PC-9 (cell line): Measurements from ENCODE around the gene PINLYP. TPM values are rescaled to one million over a fixed set of nuclear protein-coding genes. Genes with fewer than 3 reads are reported as not detected.

Experiments used
- BruUV-seq: library from RNA; stranded (reverse); fragments of 400-500 nt; replicated peaks from 2 replicates; lab custom pipeline; 2021; lab: Mats Ljungman, UMichigan
- CTCF ChIA-PET: fragments of 300-600 bp; sonication (Branson Sonifier 250); formaldehyde crosslinking; loops from one replicate; lab custom pipeline; 2022; ENCODE audit warnings: antibody characterized with exemption; lab: Charles Lee
- POLR2A ChIA-PET: fragments of 300-600 bp; sonication (Branson Sonifier 250); formaldehyde crosslinking; loops from one replicate; lab custom pipeline; 2022; ENCODE audit warnings: antibody characterized with exemption; ENCODE audit not compliant: unreplicated experiment; lab: Charles Lee
- DNase-seq, 2 experiments: peaks; one replicate each; pipeline versions ENCODE4 v3.0.0 to v3.0.0-alpha.2; 2015 to 2022; ENCODE audit warnings: mixed read lengths in 1 of 2
- H2AFZ ChIP-seq: fragments of 200-600 bp; sonication (generic); 2 replicates; pipeline ENCODE4 v1.8.1; 2017; ENCODE audit warnings: antibody characterized with exemption
- H3F3A ChIP-seq: fragments of 200-600 bp; sonication (generic); 2 replicates; pipeline ENCODE4 v1.8.1; 2017; ENCODE audit warnings: antibody characterized with exemption, mild to moderate bottlenecking, low read depth; ENCODE audit not compliant: insufficient read depth
- H3K27ac ChIP-seq: fragments of 200-600 bp; sonication (generic); 2 replicates; pipeline ENCODE4 v1.6.1; 2016; ENCODE audit warnings: mixed run types
- H3K27me3 ChIP-seq: fragments of 200-600 bp; sonication (generic); 2 replicates; pipeline ENCODE4 v1.6.1; 2016; ENCODE audit warnings: low read depth, mixed run types; ENCODE audit not compliant: insufficient read depth
- H3K36me3 ChIP-seq: fragments of 200-600 bp; sonication (generic); 2 replicates; pipeline ENCODE4 v1.6.1; 2016; ENCODE audit warnings: low read depth, mixed run types
- H3K4me1 ChIP-seq: fragments of 200-600 bp; sonication (generic); replicated peaks from 2 replicates; pipeline ENCODE4 v1.6.1; 2016; ENCODE audit warnings: mixed run types; ENCODE audit not compliant: insufficient read depth
- H3K4me2 ChIP-seq: fragments of 200-600 bp; sonication (generic); 2 replicates; pipeline ENCODE4 v1.6.1; 2017; ENCODE audit warnings: mixed run types
- H3K4me3 ChIP-seq: fragments of 200-600 bp; sonication (generic); 2 replicates; pipeline ENCODE4 v1.6.1; 2016; ENCODE audit warnings: mixed run types
- H3K79me2 ChIP-seq: fragments of 200-600 bp; sonication (generic); 2 replicates; pipeline ENCODE4 v1.6.1; 2017; ENCODE audit warnings: low read depth, mixed run types
- H3K9me2 ChIP-seq: fragments of 200-600 bp; sonication (generic); 2 replicates; pipeline ENCODE4 v1.8.1; 2017; ENCODE audit warnings: mild to moderate bottlenecking; ENCODE audit not compliant: insufficient read depth
- H3K9me3 ChIP-seq: fragments of 200-600 bp; sonication (generic); 2 replicates; pipeline ENCODE4 v1.8.1; 2016; ENCODE audit warnings: low read depth; ENCODE audit not compliant: insufficient read depth
- H4K20me1 ChIP-seq: fragments of 200-600 bp; sonication (generic); 2 replicates; pipeline ENCODE4 v1.8.1; 2017; ENCODE audit not compliant: insufficient read depth
- EZH2 ChIP-seq: fragments of 200-600 bp; sonication (generic); IDR thresholded peaks from 2 replicates; pipeline ENCODE4 v1.8.0; 2017; ENCODE audit warnings: antibody characterized with exemption, low read depth
- intact Hi-C: fragments of 100-400 bp; cut with micrococcal nuclease; formaldehyde crosslinking; loops from one replicate; pipeline ENCODE4 v1.10.0; 2022; ENCODE audit not compliant: unreplicated experiment
- total RNA-seq: library from RNA; stranded (reverse); gene quantifications from 2 replicates; pipeline ENCODE4 v1.2.3, GENCODE V29; 2021
- TF ChIP-seq, protein P1 (sequence below): fragments of 200-600 bp; sonication (generic); conservative IDR thresholded peaks from 2 replicates; pipeline ENCODE4 v1.6.1; 2017; ENCODE audit warnings: mixed run types, antibody characterized with exemption, mild to moderate bottlenecking, moderate library complexity

The PINLYP gene
- total RNA-seq, 1 experiment from 2014 or later: 2.0 TPM

GRCh38 chr19:43594081-43594697 lies 18.6 kb downstream of the PINLYP start:
- H3K9me2 ChIP-seq: no peaks in the 10 kb centered on the region
- H3K36me3 ChIP-seq: 0 out of 2 replicates have a peak, but pooled peaks cover 7% of the 10 kb centered on the region
- peaks cover 15% of the 10 kb centered on the region for H3K4me1 ChIP-seq
- H3K27ac ChIP-seq: no peak overlapping the region
- peaks cover 10% of the 10 kb centered on the region for H4K20me1 ChIP-seq
- BruUV-seq: no TSS peak
- ChIA-PET CTCF (interaction anchor here (0.6 to 1.1 kb wide), 8 partner anchors 61 to 216 kb away, joined by 3 to 5 read pairs (median 4); partner anchors contain the start of gene ZNF575), POLR2A (interaction anchor here (0.5 to 0.6 kb wide), 2 partner anchors 74 to 171 kb away, joined by 3 read pairs; no protein-coding TSS in a partner anchor)
- H3K27me3 ChIP-seq: no peaks in the 10 kb centered on the region
- peaks cover 48% of the 10 kb centered on the region for H3K79me2 ChIP-seq
- H3K9me3 ChIP-seq: no peaks in the 10 kb centered on the region
- intact Hi-C loops: loop anchor here (10.0 kb wide), 1 partner anchor 159 kb away; no protein-coding TSS in a partner anchor
- H2AFZ ChIP-seq: no peak overlapping the region
- H3K4me3 ChIP-seq: peak overlapping the region; percentile 94
- H3F3A ChIP-seq: peaks cover 12% of the 10 kb centered on the region; the same call in 1 of the 2 replicates
- no peak for TF ChIP-seq EZH2
- TF ChIP-seq, protein P1, sequence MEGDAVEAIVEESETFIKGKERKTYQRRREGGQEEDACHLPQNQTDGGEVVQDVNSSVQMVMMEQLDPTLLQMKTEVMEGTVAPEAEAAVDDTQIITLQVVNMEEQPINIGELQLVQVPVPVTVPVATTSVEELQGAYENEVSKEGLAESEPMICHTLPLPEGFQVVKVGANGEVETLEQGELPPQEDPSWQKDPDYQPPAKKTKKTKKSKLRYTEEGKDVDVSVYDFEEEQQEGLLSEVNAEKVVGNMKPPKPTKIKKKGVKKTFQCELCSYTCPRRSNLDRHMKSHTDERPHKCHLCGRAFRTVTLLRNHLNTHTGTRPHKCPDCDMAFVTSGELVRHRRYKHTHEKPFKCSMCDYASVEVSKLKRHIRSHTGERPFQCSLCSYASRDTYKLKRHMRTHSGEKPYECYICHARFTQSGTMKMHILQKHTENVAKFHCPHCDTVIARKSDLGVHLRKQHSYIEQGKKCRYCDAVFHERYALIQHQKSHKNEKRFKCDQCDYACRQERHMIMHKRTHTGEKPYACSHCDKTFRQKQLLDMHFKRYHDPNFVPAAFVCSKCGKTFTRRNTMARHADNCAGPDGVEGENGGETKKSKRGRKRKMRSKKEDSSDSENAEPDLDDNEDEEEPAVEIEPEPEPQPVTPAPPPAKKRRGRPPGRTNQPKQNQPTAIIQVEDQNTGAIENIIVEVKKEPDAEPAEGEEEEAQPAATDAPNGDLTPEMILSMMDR: no peak
- peak overlapping the region; percentile 98 for H3K4me2 ChIP-seq
- no peak for DNase-seq

GRCh38 chr19:43594710-43595604 lies 19.4 kb downstream of the PINLYP start:
- Histone ChIP-seq H3K9me2 (no peaks in the 10 kb centered on the region), H3K9me3 (no peaks in the 10 kb centered on the region), H3K36me3 (0 out of 2 replicates have a peak, but pooled peaks cover 7% of the 10 kb centered on the region), H3K4me1 (peaks cover 15% of the 10 kb centered on the region), H4K20me1 (peaks cover 10% of the 10 kb centered on the region), H3K4me2 (peak overlapping the region; percentile 98), H3K79me2 (peaks cover 48% of the 10 kb centered on the region), H3K27me3 (no peaks in the 10 kb centered on the region), H3K27ac (peak overlapping the region; percentile 49), H3F3A (peaks cover 12% of the 10 kb centered on the region; the same call in 1 of the 2 replicates), H2AFZ (peak overlapping the region; percentile 82), H3K4me3 (peak overlapping the region; percentile 94)
- TF ChIP-seq EZH2: no peak
- TF ChIP-seq, protein P1: peak; percentile 90
- no TSS peak for BruUV-seq
- CTCF ChIA-PET: interaction anchor here (0.6 to 1.1 kb wide), 9 partner anchors 19 to 215 kb away, joined by 3 to 5 read pairs (median 4); partner anchors contain the start of gene ZNF575
- intact Hi-C loops: loop anchor here (1.0 to 10.0 kb wide), 2 partner anchors 160 to 214 kb away; no protein-coding TSS in a partner anchor
- POLR2A ChIA-PET: interaction anchor here (0.5 to 0.6 kb wide), 2 partner anchors 74 to 170 kb away, joined by 3 read pairs; no protein-coding TSS in a partner anchor
- peak; percentile 38 to 70 for DNase-seq

DNA sequence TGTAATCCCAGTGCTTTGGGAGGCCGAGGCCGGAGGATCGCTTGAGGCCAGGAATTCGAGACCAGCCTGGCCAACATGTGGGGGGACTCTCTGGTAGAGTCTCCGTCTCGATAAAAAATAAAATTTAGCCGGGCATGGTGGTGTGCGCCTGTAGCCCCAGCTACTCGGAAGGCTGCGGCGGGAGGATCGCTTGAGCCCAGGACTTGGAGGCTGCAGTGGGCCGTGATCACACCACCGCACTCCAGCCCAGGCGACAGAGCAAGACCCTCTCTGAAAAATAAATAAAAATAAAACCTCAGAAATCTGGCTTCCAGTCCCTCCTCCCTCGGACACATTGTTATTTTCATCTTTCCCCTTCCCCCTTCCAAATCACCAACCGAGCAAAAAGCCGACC lies 20.0 kb downstream of the PINLYP start:
- Histone ChIP-seq H3F3A (peaks cover 12% of the 10 kb centered on the region; the same call in 1 of the 2 replicates), H3K36me3 (0 out of 2 replicates have a peak, but pooled peaks cover 7% of the 10 kb centered on the region), H3K4me1 (peaks cover 15% of the 10 kb centered on the region), H3K79me2 (peaks cover 48% of the 10 kb centered on the region), H3K27ac (peak overlapping the region; percentile 49), H2AFZ (peak overlapping the region; percentile 82), H3K27me3 (no peaks in the 10 kb centered on the region), H4K20me1 (peaks cover 10% of the 10 kb centered on the region), H3K4me2 (peak overlapping the region; percentile 98), H3K4me3 (peak overlapping the region; percentile 94), H3K9me2 (no peaks in the 10 kb centered on the region), H3K9me3 (no peaks in the 10 kb centered on the region)
- no peak for DNase-seq
- BruUV-seq: TSS peak; percentile 69
- ChIA-PET CTCF (interaction anchor here (0.6 to 1.1 kb wide), 2 partner anchors 20 to 21 kb away, joined by 3 to 4 read pairs; no protein-coding TSS in a partner anchor), POLR2A (interaction anchor here (0.5 to 1.2 kb wide), 5 partner anchors 12 to 232 kb away, joined by 4 to 15 read pairs (median 6); partner anchors contain the start of gene ZNF283)
- intact Hi-C loops: loop anchor here (1.0 to 10.0 kb wide), 2 partner anchors 161 to 214 kb away; no protein-coding TSS in a partner anchor
- TF ChIP-seq, protein P1: no peak
- no peak for TF ChIP-seq EZH2
